Duodenal mucosa (tissue), 2 donors: ENCODE results near the gene METAP1.

ENCODE experiments used
- H3K27ac ChIP-seq: one replicate; pipeline ENCODE4 v1.7.0; 2013; ENCODE audit warnings: low read depth, low read length
- H3K27me3 ChIP-seq, 2 donors: one replicate each; pipeline ENCODE4 v1.7.0; 2013; ENCODE audit warnings: low read length in 2 of 2, control low read depth in 1 of 2; ENCODE audit not compliant: insufficient read depth in 2 of 2, control insufficient read depth in 1 of 2
- H3K36me3 ChIP-seq, 2 donors: one replicate each; pipeline ENCODE4 v1.7.0; 2013; ENCODE audit warnings: low read length in 2 of 2, control low read depth in 1 of 2; ENCODE audit not compliant: insufficient read depth in 2 of 2, control insufficient read depth in 1 of 2
- H3K4me1 ChIP-seq, 2 donors: one replicate each; pipeline ENCODE4 v1.7.0; 2013; ENCODE audit warnings: low read length in 2 of 2, control low read depth in 1 of 2; ENCODE audit not compliant: insufficient read depth in 2 of 2, control insufficient read depth in 1 of 2
- H3K4me3 ChIP-seq, 2 donors: one replicate each; pipeline ENCODE4 v1.7.0; 2013; ENCODE audit warnings: low read length in 2 of 2, low read depth in 1 of 2
- H3K9ac ChIP-seq, 2 donors: one replicate each; pipeline ENCODE4 v1.7.0; 2013; ENCODE audit warnings: low read length in 2 of 2, low read depth in 1 of 2
- H3K9me3 ChIP-seq, 2 donors: one replicate each; pipeline ENCODE4 v1.7.0; 2013; ENCODE audit warnings: low read length in 2 of 2, control low read depth in 1 of 2; ENCODE audit not compliant: control insufficient read depth in 1 of 2

The METAP1 gene

GRCh38 chr4:98995183-98996055 lies at the start of gene METAP1:
Gene METAP1 (plus strand): TSS chr4:98995721. CDS start chr4:98995754, 33 bp downstream.
- Histone ChIP-seq H3K36me3 (no peaks in the 10 kb centered on the region), H3K27me3 (no peaks in the 10 kb centered on the region), H3K9me3 (no peaks in the 10 kb centered on the region), H3K4me1 (peaks cover 14 to 19% of the 10 kb centered on the region in 2 donors), H3K9ac (peak within 1 kb of the TSS; percentile 88 to 92), H3K4me3 (peak within 1 kb of the TSS; percentile 90 to 95), H3K27ac (peak within 1 kb of the TSS; percentile 79)

DNA sequence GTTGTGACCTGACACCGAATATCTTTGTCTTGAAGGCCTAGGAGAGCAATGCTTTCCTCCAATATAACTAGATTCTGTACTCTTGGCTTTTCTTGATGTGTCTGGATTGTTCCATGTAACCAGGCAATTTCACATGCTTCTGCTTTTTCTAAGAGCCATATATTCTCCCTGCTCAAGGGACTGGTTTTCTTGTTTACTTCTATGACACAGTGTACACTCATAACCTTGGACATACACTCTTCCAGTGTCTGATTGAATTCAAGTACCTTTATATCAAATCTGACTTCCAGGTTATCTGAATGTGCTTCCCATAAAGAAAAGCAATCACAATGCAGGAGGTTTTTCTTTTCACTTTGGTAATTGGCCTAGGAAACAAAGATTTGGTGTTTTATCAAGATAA lies 49.2 kb upstream of the METAP1 start:
- Histone ChIP-seq H3K27me3 (no peaks in the 10 kb centered on the region), H3K9me3 (no peaks in the 10 kb centered on the region), H3K36me3 (no peaks in the 10 kb centered on the region), H3K27ac (no peak overlapping the region), H3K4me3 (no peak overlapping the region), H3K9ac (no peak overlapping the region), H3K4me1 (no peaks in the 10 kb centered on the region)

GRCh38 chr4:98950925-98951324 lies 44.6 kb upstream of the METAP1 start:
- no peaks in the 10 kb centered on the region for H3K9me3 ChIP-seq
- no peak overlapping the region for H3K9ac ChIP-seq
- no peaks in the 10 kb centered on the region for H3K4me1 ChIP-seq
- no peaks in the 10 kb centered on the region for H3K36me3 ChIP-seq
- no peak overlapping the region for H3K4me3 ChIP-seq
- H3K27me3 ChIP-seq: no peaks in the 10 kb centered on the region
- H3K27ac ChIP-seq: no peak overlapping the region

- Histone ChIP-seq H3K27ac (no peak overlapping the region), H3K9me3 (no peaks in the 10 kb centered on the region), H3K27me3 (no peaks in the 10 kb centered on the region), H3K4me3 (no peak overlapping the region), H3K9ac (no peak overlapping the region), H3K4me1 (no peaks in the 10 kb centered on the region), H3K36me3 (no peaks in the 10 kb centered on the region)
These were observed 43.8 kb upstream of the METAP1 start for GRCh38 chr4:98951710-98952109.

DNA sequence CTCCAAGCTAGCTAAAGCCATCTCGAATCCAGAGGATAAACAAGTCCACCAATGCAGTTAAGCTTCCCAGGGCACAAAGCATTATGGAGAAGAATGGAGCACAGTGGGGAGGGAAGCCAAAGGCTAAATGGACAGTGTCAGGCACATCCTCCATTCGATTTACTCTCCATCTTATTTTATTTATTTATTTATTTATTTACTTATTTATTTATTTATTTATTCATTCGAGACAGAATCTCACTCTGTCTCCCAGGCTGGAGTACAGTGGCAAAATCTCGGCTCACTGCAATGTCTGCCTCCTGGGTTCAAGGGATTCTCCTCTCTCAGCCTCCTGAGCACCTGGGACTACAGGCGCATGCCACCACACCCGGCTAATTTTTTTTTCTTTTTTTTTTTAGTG lies 40.3 kb upstream of the METAP1 start:
- no peak overlapping the region for H3K27ac ChIP-seq
- no peaks in the 10 kb centered on the region for H3K27me3 ChIP-seq
- H3K4me1 ChIP-seq: no peaks in the 10 kb centered on the region
- H3K4me3 ChIP-seq: no peak overlapping the region
- H3K9me3 ChIP-seq: no peaks in the 10 kb centered on the region
- H3K9ac ChIP-seq: no peak overlapping the region
- H3K36me3 ChIP-seq: no peaks in the 10 kb centered on the region

- Histone ChIP-seq H3K27ac (no peak overlapping the region), H3K36me3 (no peaks in the 10 kb centered on the region), H3K4me1 (no peaks in the 10 kb centered on the region), H3K27me3 (no peaks in the 10 kb centered on the region), H3K9ac (no peak overlapping the region), H3K4me3 (no peak overlapping the region), H3K9me3 (no peaks in the 10 kb centered on the region)
These were observed 37.5 kb upstream of the METAP1 start for GRCh38 chr4:98958065-98958464.

- Histone ChIP-seq H3K4me1 (no peaks in the 10 kb centered on the region), H3K27ac (no peak overlapping the region), H3K27me3 (no peaks in the 10 kb centered on the region), H3K9me3 (no peaks in the 10 kb centered on the region), H3K36me3 (no peaks in the 10 kb centered on the region), H3K9ac (no peak overlapping the region), H3K4me3 (no peak overlapping the region)
These were observed 36.1 kb upstream of the METAP1 start for GRCh38 chr4:98959411-98959810.

- no peak overlapping the region for H3K9ac ChIP-seq
- H3K36me3 ChIP-seq: no peaks in the 10 kb centered on the region
- no peaks in the 10 kb centered on the region for H3K4me1 ChIP-seq
- H3K4me3 ChIP-seq: no peak overlapping the region
- H3K27me3 ChIP-seq: no peaks in the 10 kb centered on the region
- H3K27ac ChIP-seq: no peak overlapping the region
- no peaks in the 10 kb centered on the region for H3K9me3 ChIP-seq
These were observed 33.8 kb upstream of the METAP1 start for GRCh38 chr4:98961770-98962169.

DNA sequence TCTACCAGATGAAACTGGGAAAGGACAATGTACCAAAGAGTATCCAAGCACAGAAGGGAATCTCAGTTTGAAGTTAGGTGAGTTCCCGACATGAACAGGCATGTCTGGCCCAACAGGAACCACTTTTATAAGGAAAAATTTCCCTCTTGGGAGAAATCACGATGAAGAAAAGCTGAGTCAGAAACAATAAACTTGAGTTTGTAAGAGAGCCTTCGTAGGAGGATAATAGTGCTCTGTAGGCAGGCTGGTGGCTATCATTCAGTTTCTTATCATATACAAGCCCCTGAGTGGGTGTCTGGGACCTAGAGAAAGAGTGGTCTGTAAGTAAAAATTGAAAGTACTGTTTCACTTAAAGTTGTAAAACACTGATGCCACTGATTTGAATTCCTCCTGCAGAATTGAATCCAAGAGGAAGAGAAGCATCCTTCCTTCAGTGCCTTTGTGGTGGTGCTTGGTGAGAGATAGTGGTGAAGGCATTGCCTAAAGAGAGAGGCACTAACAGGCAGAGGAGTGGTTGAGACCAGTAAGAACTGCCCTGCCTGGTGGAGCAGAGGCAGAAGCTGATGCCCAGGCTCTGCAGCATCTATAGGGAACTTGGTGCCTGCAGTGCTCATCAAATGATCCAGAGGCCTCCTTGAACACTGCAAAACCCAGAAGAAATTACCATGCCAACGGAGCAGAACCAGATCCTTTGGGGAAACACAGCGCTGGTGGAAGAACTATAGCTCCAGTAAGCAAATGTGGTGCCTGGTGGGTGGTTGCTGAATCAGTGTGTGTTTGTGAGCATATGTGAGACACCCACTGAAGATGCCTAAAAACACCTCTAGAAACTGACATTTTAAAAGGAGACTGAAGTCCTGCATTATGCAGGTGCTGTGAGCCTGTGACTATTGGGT lies 31.7 kb upstream of the METAP1 start:
- no peaks in the 10 kb centered on the region for H3K4me1 ChIP-seq
- H3K27ac ChIP-seq: no peak overlapping the region
- no peaks in the 10 kb centered on the region for H3K27me3 ChIP-seq
- no peaks in the 10 kb centered on the region for H3K9me3 ChIP-seq
- no peaks in the 10 kb centered on the region for H3K36me3 ChIP-seq
- no peak overlapping the region for H3K4me3 ChIP-seq
- H3K9ac ChIP-seq: no peak overlapping the region

DNA sequence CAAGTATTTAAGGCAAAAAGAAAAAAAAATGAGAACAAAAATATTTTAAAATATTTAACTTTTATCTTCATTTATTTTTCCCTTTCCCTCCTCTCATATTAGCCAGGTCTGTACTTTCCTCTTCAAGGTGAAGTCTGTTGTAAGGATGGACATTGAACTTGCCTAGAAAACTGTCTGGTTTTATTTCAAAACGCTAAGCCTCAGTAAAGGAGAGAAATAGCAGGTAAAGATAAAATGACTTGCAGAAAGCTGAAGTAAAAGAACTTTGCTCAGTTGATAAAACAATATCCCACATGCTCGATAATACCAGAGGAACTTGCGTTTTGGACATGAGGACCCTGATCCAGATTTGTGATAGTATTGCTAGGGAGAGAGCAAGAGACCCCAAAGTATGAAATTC lies 28.6 kb upstream of the METAP1 start:
- no peak overlapping the region for H3K4me3 ChIP-seq
- no peak overlapping the region for H3K9ac ChIP-seq
- H3K9me3 ChIP-seq: no peaks in the 10 kb centered on the region
- H3K4me1 ChIP-seq: no peaks in the 10 kb centered on the region
- H3K36me3 ChIP-seq: no peaks in the 10 kb centered on the region
- no peaks in the 10 kb centered on the region for H3K27me3 ChIP-seq
- no peak overlapping the region for H3K27ac ChIP-seq
